Activated CD4-positive, alpha-beta T cell treated with anti-CD3 and anti-CD28 coated beads for 36 hours (primary cell): ENCODE results near the gene ZNF827. TPM values are rescaled to one million over a fixed set of nuclear protein-coding genes. Genes with fewer than 3 reads are reported as not detected.

Experiments
- ATAC-seq: fragments of 200-7000 bp; cut with Tn5 transposase; one replicate; pipeline ENCODE4 v1.10.0; 2021; ENCODE audit warnings: mild to moderate bottlenecking, moderate library complexity
- CTCF ChIA-PET: fragments of 350-600 bp; sonication (Branson Sonifier 250); formaldehyde crosslinking; loops from one replicate; lab custom pipeline; 2021; ENCODE audit warnings: antibody characterized with exemption; lab: Charles Lee
- POLR2A ChIA-PET: fragments of 350-600 bp; sonication (Branson Sonifier 250); formaldehyde crosslinking; loops from one replicate; lab custom pipeline; 2021; ENCODE audit warnings: antibody characterized with exemption, inconsistent platforms; lab: Charles Lee
- DNase-seq: peaks from one replicate; pipeline ENCODE4 v3.0.0-alpha.2; 2020
- H3K27ac Mint-ChIP-seq: one replicate; pipeline ENCODE4 v1.8.0; 2021; ENCODE audit warnings: mixed read lengths
- H3K27me3 Mint-ChIP-seq: one replicate; pipeline ENCODE4 v1.8.0; 2021; ENCODE audit warnings: mixed read lengths
- H3K36me3 Mint-ChIP-seq: one replicate; pipeline ENCODE4 v1.8.0; 2021; ENCODE audit warnings: low read depth, mixed read lengths
- H3K4me1 Mint-ChIP-seq: one replicate; pipeline ENCODE4 v1.8.0; 2021; ENCODE audit warnings: mixed read lengths
- H3K4me3 Mint-ChIP-seq: one replicate; pipeline ENCODE4 v1.8.0; 2021; ENCODE audit warnings: mild to moderate bottlenecking, moderate library complexity, mixed read lengths
- H3K9me3 Mint-ChIP-seq: one replicate; pipeline ENCODE4 v1.8.0; 2021; ENCODE audit warnings: low read depth, mixed read lengths
- intact Hi-C, 2 experiments: fragments of 100-400 bp; cut with DNase I in 1 of 2; cut with micrococcal nuclease in 1 of 2; formaldehyde crosslinking; loops; one replicate each; pipeline versions ENCODE4 v1.14.2 to v1.15.1; 2022 to 2024; cut with DNase I, micrococcal nuclease
- total RNA-seq, 2 experiments: library from RNA; stranded (reverse); gene quantifications; one replicate each; pipeline ENCODE4 v1.2.3, GENCODE V29; 2021

The ZNF827 gene
- total RNA-seq, 2 experiments from 2014 or later: 21.2 to 26.6 TPM

- Mint-ChIP-seq H3K36me3 (peaks cover 26% of the 10 kb centered on the region), H3K4me3 (no peak overlapping the region), H3K27ac (no peak overlapping the region), H3K9me3 (no peaks in the 10 kb centered on the region), H3K27me3 (no peaks in the 10 kb centered on the region), H3K4me1 (peaks cover 3% of the 10 kb centered on the region)
- DNase-seq (no peak), ATAC-seq (no peak)
- ChIA-PET POLR2A (no interaction called here), CTCF (interaction anchor here (1.0 kb wide), 1 partner anchor 178 kb away, joined by 3 read pairs; no protein-coding TSS in a partner anchor)
- intact Hi-C loops: no loop called here
These were observed 143.1 kb downstream of the ZNF827 start for GRCh38 chr4:145795521-145795920.

DNA sequence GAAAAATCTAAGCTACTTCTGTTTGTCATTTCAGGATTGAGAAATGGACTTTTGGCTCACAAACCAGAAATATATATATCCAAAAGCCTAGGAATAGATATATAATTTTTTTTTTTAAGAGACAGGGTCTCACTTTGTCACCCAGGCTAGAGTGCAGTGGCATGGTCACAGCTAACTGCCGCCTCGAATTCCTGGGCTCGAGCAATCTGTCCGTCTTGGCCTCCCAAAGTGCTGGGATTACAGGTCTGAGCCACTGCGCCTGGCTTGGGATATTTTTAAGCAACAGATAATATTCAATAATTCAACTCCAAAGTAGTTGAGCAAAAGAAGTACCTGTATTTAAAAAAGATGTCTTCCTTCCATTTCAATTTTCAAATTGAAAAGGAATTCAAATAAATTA is 146.2 kb downstream of the ZNF827 start:
- no peak for DNase-seq
- intact Hi-C loops: no loop called here
- Mint-ChIP-seq H3K9me3 (no peaks in the 10 kb centered on the region), H3K4me3 (no peak overlapping the region), H3K27ac (no peak overlapping the region), H3K36me3 (peaks cover 18% of the 10 kb centered on the region), H3K27me3 (no peaks in the 10 kb centered on the region), H3K4me1 (no peaks in the 10 kb centered on the region)
- ChIA-PET POLR2A (interaction anchor here (0.6 kb wide), 1 partner anchor 1117 kb away, joined by 3 read pairs; no protein-coding TSS in a partner anchor), CTCF (interaction anchor here (0.6 kb wide), 1 partner anchor 166 kb away, joined by 3 read pairs; no protein-coding TSS in a partner anchor)
- no peak for ATAC-seq

DNA sequence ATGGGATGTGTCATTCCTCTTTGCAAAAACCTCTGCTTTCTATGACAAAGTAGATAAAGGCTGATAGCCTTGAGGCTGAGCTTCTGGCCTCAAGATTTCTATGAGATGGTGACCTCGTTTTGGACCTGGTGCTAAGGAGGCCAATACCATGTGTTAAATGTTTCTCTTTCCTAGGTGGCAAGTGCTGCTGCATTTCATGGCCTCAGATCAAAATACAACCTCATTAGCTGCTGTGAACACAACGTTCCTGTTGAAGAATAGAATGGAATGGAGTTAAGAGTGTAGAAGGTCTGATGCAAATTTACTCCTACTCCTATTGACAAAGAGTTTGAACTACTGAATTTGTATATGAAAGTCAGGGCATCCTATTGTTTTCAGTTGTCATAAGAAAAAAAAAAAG is 146.6 kb downstream of the ZNF827 start:
- CTCF ChIA-PET: interaction anchor here (0.6 kb wide), 1 partner anchor 165 kb away, joined by 3 read pairs; no protein-coding TSS in a partner anchor

GRCh38 chr4:145788755-145789154 is 149.9 kb downstream of the ZNF827 start:
- Mint-ChIP-seq H3K4me1 (peaks cover 14% of the 10 kb centered on the region), H3K27ac (no peak overlapping the region), H3K9me3 (peaks cover 8% of the 10 kb centered on the region), H3K27me3 (no peaks in the 10 kb centered on the region), H3K36me3 (peaks cover 39% of the 10 kb centered on the region), H3K4me3 (no peak overlapping the region)
- POLR2A ChIA-PET: no interaction called here
- CTCF ChIA-PET: interaction anchor here (0.6 to 0.7 kb wide), 2 partner anchors 12 to 179 kb away, joined by 3 read pairs; no protein-coding TSS in a partner anchor
- intact Hi-C loops: no loop called here
- ATAC-seq: no peak
- DNase-seq: no peak

More for the DNA sequence above, 146.6 kb downstream of the ZNF827 start:
- DNase-seq (no peak), ATAC-seq (no peak)
- H3K27me3 Mint-ChIP-seq: no peaks in the 10 kb centered on the region
- H3K36me3 Mint-ChIP-seq: peaks cover 19% of the 10 kb centered on the region
- no peak overlapping the region for H3K27ac Mint-ChIP-seq
- POLR2A ChIA-PET: interaction anchor here (0.6 kb wide), 1 partner anchor 1118 kb away, joined by 3 read pairs; no protein-coding TSS in a partner anchor
- no peaks in the 10 kb centered on the region for H3K4me1 Mint-ChIP-seq
- intact Hi-C loops: no loop called here
- H3K9me3 Mint-ChIP-seq: no peaks in the 10 kb centered on the region
- H3K4me3 Mint-ChIP-seq: no peak overlapping the region

GRCh38 chr4:145786830-145787229 is 151.8 kb downstream of the ZNF827 start:
- Mint-ChIP-seq H3K27me3 (no peaks in the 10 kb centered on the region), H3K4me3 (no peak overlapping the region), H3K4me1 (peaks cover 21% of the 10 kb centered on the region), H3K27ac (no peak overlapping the region), H3K9me3 (peaks cover 9% of the 10 kb centered on the region), H3K36me3 (peaks cover 50% of the 10 kb centered on the region)
- POLR2A ChIA-PET: no interaction called here
- CTCF ChIA-PET: no interaction called here
- intact Hi-C loops: no loop called here
- no peak for ATAC-seq
- no peak for DNase-seq

- H3K27ac Mint-ChIP-seq: peak overlapping the region; percentile 32
These were observed 152.4 kb downstream of the ZNF827 start for GRCh38 chr4:145786261-145786660.

DNA sequence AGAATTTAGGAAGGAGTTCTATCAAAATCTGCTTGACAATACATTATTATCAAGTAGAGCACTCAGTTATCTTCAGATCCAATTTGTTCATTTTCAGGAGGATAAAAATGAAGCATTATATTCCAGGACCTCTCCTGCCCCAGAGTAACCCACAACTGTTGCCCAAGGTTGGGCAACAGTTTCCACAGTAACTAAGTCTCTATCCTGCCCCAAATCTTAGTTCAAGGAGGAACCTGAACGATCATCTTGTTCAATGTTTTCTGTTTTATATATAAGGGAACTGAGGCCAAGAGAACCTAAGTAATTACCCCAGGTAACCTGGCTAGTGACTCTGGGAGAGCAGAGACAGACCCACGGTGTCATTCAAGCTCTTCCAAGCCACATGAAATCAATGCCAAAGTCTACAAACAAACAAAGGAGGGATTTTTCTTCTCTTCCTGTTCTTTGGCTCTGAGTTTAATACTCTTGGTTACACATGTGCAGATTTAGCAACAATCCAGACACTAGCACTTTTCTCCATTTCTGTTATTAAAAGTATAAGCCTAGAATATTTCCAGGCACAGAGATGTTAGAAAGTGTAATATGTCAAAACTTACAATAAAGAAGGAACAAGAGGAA is 153.1 kb downstream of the ZNF827 start:
- Mint-ChIP-seq H3K27me3 (no peaks in the 10 kb centered on the region), H3K27ac (no peak overlapping the region), H3K4me1 (peaks cover 26% of the 10 kb centered on the region), H3K9me3 (peaks cover 9% of the 10 kb centered on the region), H3K4me3 (no peak overlapping the region), H3K36me3 (peaks cover 57% of the 10 kb centered on the region)
- ATAC-seq: no peak
- intact Hi-C loops: loop anchor here in 1 of 2 experiments (2.0 kb wide), 1 partner anchor 21 kb away; no protein-coding TSS in a partner anchor
- POLR2A ChIA-PET: no interaction called here
- DNase-seq: no peak
- CTCF ChIA-PET: no interaction called here

More at GRCh38 chr4:145786261-145786660, 152.4 kb downstream of the ZNF827 start:
- ChIA-PET CTCF (no interaction called here), POLR2A (no interaction called here)
- H3K4me3 Mint-ChIP-seq: no peak overlapping the region
- DNase-seq: no peak
- ATAC-seq: no peak
- H3K9me3 Mint-ChIP-seq: peaks cover 9% of the 10 kb centered on the region
- H3K4me1 Mint-ChIP-seq: peaks cover 24% of the 10 kb centered on the region
- no peaks in the 10 kb centered on the region for H3K27me3 Mint-ChIP-seq
- intact Hi-C loops: no loop called here
- H3K36me3 Mint-ChIP-seq: peaks cover 56% of the 10 kb centered on the region

DNA sequence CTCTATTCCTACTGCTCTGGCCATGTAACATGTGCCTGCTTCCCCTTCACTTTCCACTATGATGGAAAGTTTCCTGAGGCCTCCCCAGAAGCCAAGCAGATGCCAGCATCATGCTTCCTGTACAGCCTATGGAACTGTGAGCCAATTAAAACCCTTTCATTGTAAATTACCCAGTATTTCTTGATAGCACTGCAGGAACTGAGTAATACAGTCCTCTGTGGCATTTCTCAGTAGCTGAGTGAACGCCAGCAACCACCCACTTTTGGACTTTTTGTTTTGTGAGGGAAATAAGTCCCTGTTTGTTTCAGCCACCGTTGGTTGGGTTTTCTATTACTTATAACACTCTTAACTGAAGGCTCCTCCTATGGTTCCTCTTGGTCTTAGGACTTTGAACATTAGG is 154.6 kb downstream of the ZNF827 start:
- peaks cover 66% of the 10 kb centered on the region for H3K36me3 Mint-ChIP-seq
- DNase-seq (peak; percentile 47), ATAC-seq (peak; percentile 91)
- H3K27ac Mint-ChIP-seq: peak overlapping the region; percentile 86
- ChIA-PET CTCF (no interaction called here), POLR2A (interaction anchor here (1.2 kb wide), 1 partner anchor 23 kb away, joined by 4 read pairs; no protein-coding TSS in a partner anchor)
- H3K4me3 Mint-ChIP-seq: no peak overlapping the region
- peaks cover 26% of the 10 kb centered on the region for H3K4me1 Mint-ChIP-seq
- no peaks in the 10 kb centered on the region for H3K27me3 Mint-ChIP-seq
- intact Hi-C loops: loop anchor here in 1 of 2 experiments (2.0 kb wide), 1 partner anchor 23 kb away; no protein-coding TSS in a partner anchor
- peaks cover 9% of the 10 kb centered on the region for H3K9me3 Mint-ChIP-seq

DNA sequence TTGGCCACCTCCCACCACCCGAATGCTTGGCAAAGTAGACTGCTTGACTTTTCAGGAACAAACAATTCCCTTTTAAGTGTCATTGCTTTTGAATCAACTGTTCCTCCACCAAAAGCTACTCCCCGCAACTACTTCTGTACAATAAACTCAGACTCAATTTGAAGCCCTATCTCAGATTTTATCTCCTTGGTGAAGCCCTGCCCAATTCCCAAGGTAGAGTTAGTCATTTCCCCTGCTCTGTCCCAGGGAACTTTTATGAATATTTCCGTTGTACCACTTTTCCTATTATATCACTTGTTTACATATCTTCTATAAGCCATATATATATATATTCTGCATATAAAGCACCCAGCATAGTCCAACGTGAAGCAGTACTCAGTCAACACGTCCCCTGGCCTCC is 155.9 kb downstream of the ZNF827 start:
- H3K9me3 Mint-ChIP-seq: peaks cover 9% of the 10 kb centered on the region
- no peak overlapping the region for H3K4me3 Mint-ChIP-seq
- no peaks in the 10 kb centered on the region for H3K27me3 Mint-ChIP-seq
- H3K36me3 Mint-ChIP-seq: peaks cover 71% of the 10 kb centered on the region
- POLR2A ChIA-PET: no interaction called here
- ATAC-seq (no peak), DNase-seq (no peak)
- H3K27ac Mint-ChIP-seq: peak overlapping the region; percentile 61
- peaks cover 26% of the 10 kb centered on the region for H3K4me1 Mint-ChIP-seq
- CTCF ChIA-PET: no interaction called here
- intact Hi-C loops: no loop called here

DNA sequence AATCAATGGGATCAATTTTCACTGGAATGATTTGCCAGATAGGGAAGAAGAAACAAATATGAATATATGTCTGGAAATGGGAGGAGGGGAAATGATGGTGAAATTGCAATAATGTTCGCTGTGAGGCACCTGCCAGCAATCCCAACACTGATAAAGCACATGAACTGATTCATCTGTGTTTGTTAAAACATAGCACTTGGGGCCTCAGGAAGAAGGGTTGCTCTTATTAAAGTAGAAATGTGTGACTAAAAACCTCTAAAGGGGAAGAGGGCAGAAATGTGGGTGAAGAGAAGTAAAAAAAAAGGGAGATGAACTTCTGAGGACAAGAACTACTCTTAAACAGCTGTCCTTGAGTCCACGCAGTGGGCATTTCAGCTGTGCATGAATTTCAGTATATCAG is 157.3 kb downstream of the ZNF827 start:
- peaks cover 9% of the 10 kb centered on the region for H3K9me3 Mint-ChIP-seq
- H3K36me3 Mint-ChIP-seq: peaks cover 65% of the 10 kb centered on the region
- no peak for DNase-seq
- no peaks in the 10 kb centered on the region for H3K27me3 Mint-ChIP-seq
- peaks cover 26% of the 10 kb centered on the region for H3K4me1 Mint-ChIP-seq
- ChIA-PET POLR2A (no interaction called here), CTCF (no interaction called here)
- no peak overlapping the region for H3K4me3 Mint-ChIP-seq
- intact Hi-C loops: no loop called here
- no peak overlapping the region for H3K27ac Mint-ChIP-seq
- ATAC-seq: no peak

- intact Hi-C loops: no loop called here
- CTCF ChIA-PET: interaction anchor here (0.6 kb wide), 1 partner anchor 125 kb away, joined by 3 read pairs; no protein-coding TSS in a partner anchor
- ATAC-seq: no peak
- no peak for DNase-seq
- peaks cover 61% of the 10 kb centered on the region for H3K36me3 Mint-ChIP-seq
- no peak overlapping the region for H3K27ac Mint-ChIP-seq
- H3K4me3 Mint-ChIP-seq: no peak overlapping the region
- H3K4me1 Mint-ChIP-seq: peaks cover 19% of the 10 kb centered on the region
- peaks cover 4% of the 10 kb centered on the region for H3K9me3 Mint-ChIP-seq
- H3K27me3 Mint-ChIP-seq: no peaks in the 10 kb centered on the region
- POLR2A ChIA-PET: no interaction called here
These were observed 159.3 kb downstream of the ZNF827 start for GRCh38 chr4:145779319-145779801.

DNA sequence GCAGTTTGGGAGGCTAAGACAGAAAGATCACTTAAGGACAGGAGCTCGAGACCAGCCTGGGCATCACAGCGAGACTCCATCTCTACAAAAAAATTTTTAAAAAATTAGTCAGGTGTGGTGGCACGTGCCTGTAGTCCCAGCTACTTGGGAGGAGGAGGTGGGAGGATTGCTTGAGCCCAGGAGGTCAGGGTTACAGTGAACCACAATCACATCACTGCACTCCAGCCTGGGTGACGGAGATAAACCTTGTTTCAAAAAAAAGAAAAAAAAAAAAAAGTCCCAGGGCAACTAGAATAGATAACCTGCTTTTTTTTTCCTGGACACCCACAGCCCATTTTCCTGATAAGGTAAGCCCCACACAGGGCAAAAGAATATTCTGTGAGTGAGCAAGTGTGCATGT is 162.4 kb downstream of the ZNF827 start:
- intact Hi-C loops: no loop called here
- ATAC-seq: no peak
- H3K9me3 Mint-ChIP-seq: no peaks in the 10 kb centered on the region
- no peak overlapping the region for H3K27ac Mint-ChIP-seq
- CTCF ChIA-PET: no interaction called here
- H3K4me3 Mint-ChIP-seq: no peak overlapping the region
- POLR2A ChIA-PET: no interaction called here
- H3K4me1 Mint-ChIP-seq: peaks cover 6% of the 10 kb centered on the region
- peaks cover 46% of the 10 kb centered on the region for H3K36me3 Mint-ChIP-seq
- no peaks in the 10 kb centered on the region for H3K27me3 Mint-ChIP-seq
- no peak for DNase-seq
